ENCODE measurements around the gene OSR1. TPM values are rescaled to one million over a fixed set of nuclear protein-coding genes. Genes with fewer than 3 reads are reported as not detected.
"Not testable (repeated sequence)": the region's sequence is repeated elsewhere in the genome, so short reads cannot be mapped to it uniquely, and the experiment has no call there.

The OSR1 gene
- polyA plus RNA-seq, 1 of the 3 experiments (the other 2 are of a cell fraction): 76.6 TPM

- ChIA-PET POLR2A (interaction anchor here (0.6 kb wide), 1 partner anchor 793 kb away, joined by 3 read pairs; no protein-coding TSS in a partner anchor), CTCF (interaction anchor here (2.3 kb wide), 1 partner anchor 15 kb away, joined by 5 read pairs; no protein-coding TSS in a partner anchor)
- Histone ChIP-seq H3K27me3 (ENCODE audit: insufficient read depth) (no peaks in the 10 kb centered on the region), H3K4me2 (no peak overlapping the region), H3K27ac (ENCODE audit: low read depth in 2 of 2, low read length in 1 of 2) (no peak overlapping the region), H2AFZ (ENCODE audit: low read depth) (no peak overlapping the region), H3K4me1 (ENCODE audit: control insufficient read depth in 1 of 2, insufficient read depth in 2 of 2, low read depth in 1 of 2, low read length in 1 of 2) (no peaks in the 10 kb centered on the region), H3K4me3 (ENCODE audit: low read depth in 2 of 2, low read length in 1 of 2) (no peak overlapping the region), H3K79me2 (ENCODE audit: insufficient read depth) (no peaks in the 10 kb centered on the region), H4K20me1 (ENCODE audit: insufficient read depth) (no peaks in the 10 kb centered on the region), H3K9me3 (no peaks in the 10 kb centered on the region), H3K9ac (no peak overlapping the region), H3K9me2 (no peaks in the 10 kb centered on the region), H3F3A (replicated peaks; ENCODE audit: insufficient read depth) (no peaks in the 10 kb centered on the region), H3K36me3 (replicated peaks in 1 of 2; ENCODE audit: control insufficient read depth in 1 of 2, insufficient read depth in 2 of 2, low read length in 1 of 2) (no peaks in the 10 kb centered on the region)
- peak; percentile 28 for DNase-seq
- TF ChIP-seq GATA2 (CRISPR knock-in tag; IDR thresholded peaks at IDR 0.05) (no peak), CTCF (IDR thresholded peaks at IDR 0.05) (peak; percentile 58), TCF12 (IDR thresholded peaks at IDR 0.05) (no peak), SMC3 (IDR thresholded peaks at IDR 0.05; ENCODE audit: low read depth, low read length) (peak; percentile 14; the same call in 1 of the 2 replicates), RAD21 (IDR thresholded peaks at IDR 0.05; ENCODE audit: low read length) (peak; percentile 29), NRF1 (IDR thresholded peaks at IDR 0.05; ENCODE audit: low read depth, low read length) (no peak), FOXJ3 (CRISPR knock-in tag; IDR thresholded peaks at IDR 0.05) (no peak), JUND (IDR thresholded peaks at IDR 0.05) (peak; percentile 19; the same call in 1 of the 2 replicates)
Measured at GRCh38 chr2:19312949-19313348, 45.5 kb downstream of the OSR1 start.

GRCh38 chr2:19306065-19306464 is 52.4 kb downstream of the OSR1 start:
- POLR2A ChIA-PET; H3K79me2 ChIP-seq (ENCODE audit: insufficient read depth); H3K9me3 ChIP-seq; H3K9me2 ChIP-seq; H3K27ac ChIP-seq (ENCODE audit: low read depth in 2 of 2, low read length in 1 of 2); H2AFZ ChIP-seq (ENCODE audit: low read depth); H3K4me2 ChIP-seq; CTCF ChIA-PET; H3K4me1 ChIP-seq (ENCODE audit: control insufficient read depth in 1 of 2, insufficient read depth in 2 of 2, low read depth in 1 of 2, low read length in 1 of 2); H3K36me3 ChIP-seq (replicated peaks in 1 of 2; ENCODE audit: control insufficient read depth in 1 of 2, insufficient read depth in 2 of 2, low read length in 1 of 2); DNase-seq; H3K9ac ChIP-seq; H3F3A ChIP-seq (replicated peaks; ENCODE audit: insufficient read depth); H3K27me3 ChIP-seq (ENCODE audit: insufficient read depth); H4K20me1 ChIP-seq (ENCODE audit: insufficient read depth): not testable (repeated sequence)
- 54% methylated on average over 15 of the region's 18 CpGs for WGBS (ENCODE audit: low lambda C conversion rate)
- peak overlapping the region in 1 of 2 experiments; percentile 26; a peak in 1 of 4 replicates for H3K4me3 ChIP-seq (ENCODE audit: low read depth in 2 of 2, low read length in 1 of 2)

- H3K9ac ChIP-seq; H3K9me2 ChIP-seq; H3K27me3 ChIP-seq (ENCODE audit: insufficient read depth); H3K36me3 ChIP-seq (replicated peaks in 1 of 2; ENCODE audit: control insufficient read depth in 1 of 2, insufficient read depth in 2 of 2, low read length in 1 of 2); H3K4me2 ChIP-seq; H3K27ac ChIP-seq (ENCODE audit: low read depth in 2 of 2, low read length in 1 of 2); H3K79me2 ChIP-seq (ENCODE audit: insufficient read depth); POLR2A ChIA-PET; H3K9me3 ChIP-seq; DNase-seq; H2AFZ ChIP-seq (ENCODE audit: low read depth); H3F3A ChIP-seq (replicated peaks; ENCODE audit: insufficient read depth); H4K20me1 ChIP-seq (ENCODE audit: insufficient read depth); H3K4me1 ChIP-seq (ENCODE audit: control insufficient read depth in 1 of 2, insufficient read depth in 2 of 2, low read depth in 1 of 2, low read length in 1 of 2); CTCF ChIA-PET: not testable (repeated sequence)
- H3K4me3 ChIP-seq (ENCODE audit: low read depth in 2 of 2, low read length in 1 of 2): peak overlapping the region in 1 of 2 experiments; percentile 26; a peak in 1 of 4 replicates
- 68% methylated on average over 15 of the region's 15 CpGs for WGBS (ENCODE audit: low lambda C conversion rate)
Measured at GRCh38 chr2:19305400-19306055, 52.9 kb downstream of the OSR1 start.

All from SK-N-SH (cell line).